ENCODE measurements around the gene ERC2. TPM values are rescaled to one million over a fixed set of nuclear protein-coding genes. Genes with fewer than 3 reads are reported as not detected.

ERC2 gene
- total RNA-seq, 1 donor from 2014 or later = 0.35 TPM

DNA sequence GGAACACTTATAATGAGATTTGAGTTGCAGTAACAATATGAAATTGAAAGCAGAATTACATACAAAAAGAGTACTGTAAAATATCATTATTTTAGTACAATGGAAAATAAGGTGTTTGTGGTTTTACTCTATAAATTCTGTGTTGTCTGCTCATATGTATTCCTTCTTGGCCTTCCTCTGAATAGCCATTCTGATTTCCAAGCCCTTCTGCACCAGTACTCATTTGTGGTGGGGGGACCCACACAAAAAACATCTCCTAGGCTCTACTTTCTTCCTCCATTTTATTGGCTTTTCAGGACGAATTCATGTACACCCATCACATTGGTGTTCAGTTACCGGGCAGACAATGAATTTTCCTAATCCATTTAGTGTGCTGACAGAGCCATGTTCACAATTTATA, 338.2 kb downstream of the ERC2 start:
- no peak overlapping the region for H3K27ac Mint-ChIP-seq (ENCODE audit: unreplicated experiment)
- H3K27me3 Mint-ChIP-seq (ENCODE audit: unreplicated experiment) = no peaks in the 10 kb centered on the region
- H3K36me3 Mint-ChIP-seq (ENCODE audit: unreplicated experiment) = peaks cover 5% of the 10 kb centered on the region
- no peaks in the 10 kb centered on the region for H3K9me3 Mint-ChIP-seq (ENCODE audit: unreplicated experiment)
- H3K4me3 Mint-ChIP-seq (ENCODE audit: unreplicated experiment) = no peak overlapping the region
- peaks cover 66% of the 10 kb centered on the region for H3K4me1 Mint-ChIP-seq (ENCODE audit: unreplicated experiment)
- DNase-seq (ENCODE audit: extremely low spot score, unreplicated experiment) = no peak
- TF ChIP-seq, protein P1, sequence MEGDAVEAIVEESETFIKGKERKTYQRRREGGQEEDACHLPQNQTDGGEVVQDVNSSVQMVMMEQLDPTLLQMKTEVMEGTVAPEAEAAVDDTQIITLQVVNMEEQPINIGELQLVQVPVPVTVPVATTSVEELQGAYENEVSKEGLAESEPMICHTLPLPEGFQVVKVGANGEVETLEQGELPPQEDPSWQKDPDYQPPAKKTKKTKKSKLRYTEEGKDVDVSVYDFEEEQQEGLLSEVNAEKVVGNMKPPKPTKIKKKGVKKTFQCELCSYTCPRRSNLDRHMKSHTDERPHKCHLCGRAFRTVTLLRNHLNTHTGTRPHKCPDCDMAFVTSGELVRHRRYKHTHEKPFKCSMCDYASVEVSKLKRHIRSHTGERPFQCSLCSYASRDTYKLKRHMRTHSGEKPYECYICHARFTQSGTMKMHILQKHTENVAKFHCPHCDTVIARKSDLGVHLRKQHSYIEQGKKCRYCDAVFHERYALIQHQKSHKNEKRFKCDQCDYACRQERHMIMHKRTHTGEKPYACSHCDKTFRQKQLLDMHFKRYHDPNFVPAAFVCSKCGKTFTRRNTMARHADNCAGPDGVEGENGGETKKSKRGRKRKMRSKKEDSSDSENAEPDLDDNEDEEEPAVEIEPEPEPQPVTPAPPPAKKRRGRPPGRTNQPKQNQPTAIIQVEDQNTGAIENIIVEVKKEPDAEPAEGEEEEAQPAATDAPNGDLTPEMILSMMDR (IDR thresholded peaks at IDR 0.05) = no peak

DNA sequence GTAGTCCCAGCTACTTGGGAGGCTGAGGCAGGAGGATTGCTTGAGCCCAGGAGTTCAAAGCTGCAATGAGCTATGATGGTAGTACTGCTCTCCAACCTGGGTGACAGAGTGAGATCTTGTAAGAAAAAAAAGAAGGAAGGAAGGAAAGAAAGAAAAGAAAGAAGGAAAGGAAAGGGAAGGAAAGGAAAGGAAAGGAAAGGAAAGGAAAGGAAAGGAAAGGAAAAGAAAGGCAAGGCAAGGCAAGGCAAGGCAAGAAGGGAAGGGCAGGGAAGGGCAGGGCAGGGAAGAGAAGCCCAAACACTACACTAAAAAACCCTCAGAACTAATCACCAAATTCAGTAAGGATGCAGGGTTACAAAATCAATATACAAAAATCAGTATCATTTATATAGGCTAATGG, 341.6 kb downstream of the ERC2 start:
- H3K9me3 Mint-ChIP-seq (ENCODE audit: unreplicated experiment) = no peaks in the 10 kb centered on the region
- H3K4me1 Mint-ChIP-seq (ENCODE audit: unreplicated experiment) = peaks cover 59% of the 10 kb centered on the region
- no peak for DNase-seq (ENCODE audit: extremely low spot score, unreplicated experiment)
- peak overlapping the region; percentile 32 for H3K27ac Mint-ChIP-seq (ENCODE audit: unreplicated experiment)
- TF ChIP-seq, protein P1 (IDR thresholded peaks at IDR 0.05) = no peak
- H3K27me3 Mint-ChIP-seq (ENCODE audit: unreplicated experiment) = no peaks in the 10 kb centered on the region
- no peak overlapping the region for H3K4me3 Mint-ChIP-seq (ENCODE audit: unreplicated experiment)
- H3K36me3 Mint-ChIP-seq (ENCODE audit: unreplicated experiment) = peaks cover 5% of the 10 kb centered on the region

DNA sequence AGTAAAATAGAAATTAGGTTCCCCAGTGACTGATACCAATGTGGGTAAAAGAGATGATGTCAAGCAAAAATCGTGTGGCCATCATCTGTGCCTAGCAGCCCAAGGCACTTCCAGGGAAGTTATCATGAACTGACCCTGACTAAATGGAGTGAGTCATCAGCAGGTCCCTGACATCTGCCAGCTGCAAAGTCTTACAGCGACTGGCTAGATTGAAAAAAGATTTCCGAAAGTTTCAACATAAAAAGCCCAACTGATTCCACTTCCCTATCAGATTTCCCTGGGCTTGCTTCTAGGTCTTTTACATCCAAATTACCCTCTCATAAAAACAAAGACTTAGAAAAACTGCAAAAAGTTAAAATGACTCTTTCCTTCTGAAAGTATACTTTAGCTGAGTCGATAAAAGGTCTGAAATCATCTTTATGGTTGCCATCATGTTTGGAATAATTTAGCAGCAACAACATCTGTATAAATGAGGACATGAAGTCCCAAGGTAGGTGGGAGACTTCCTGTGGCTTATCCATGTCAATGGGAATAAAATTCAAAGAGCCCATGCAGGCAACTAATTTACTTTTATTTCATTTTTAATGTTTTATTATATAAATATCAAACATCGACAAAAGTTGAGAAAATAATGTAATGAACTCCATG, 342.8 kb downstream of the ERC2 start:
- H3K4me3 Mint-ChIP-seq (ENCODE audit: unreplicated experiment) = peak overlapping the region; percentile 36
- peaks cover 5% of the 10 kb centered on the region for H3K36me3 Mint-ChIP-seq (ENCODE audit: unreplicated experiment)
- no peak for DNase-seq (ENCODE audit: extremely low spot score, unreplicated experiment)
- H3K27me3 Mint-ChIP-seq (ENCODE audit: unreplicated experiment) = no peaks in the 10 kb centered on the region
- H3K4me1 Mint-ChIP-seq (ENCODE audit: unreplicated experiment) = peaks cover 54% of the 10 kb centered on the region
- H3K27ac Mint-ChIP-seq (ENCODE audit: unreplicated experiment) = peak overlapping the region; percentile 87
- H3K9me3 Mint-ChIP-seq (ENCODE audit: unreplicated experiment) = no peaks in the 10 kb centered on the region
- TF ChIP-seq, protein P1 (IDR thresholded peaks at IDR 0.05) = no peak

DNA sequence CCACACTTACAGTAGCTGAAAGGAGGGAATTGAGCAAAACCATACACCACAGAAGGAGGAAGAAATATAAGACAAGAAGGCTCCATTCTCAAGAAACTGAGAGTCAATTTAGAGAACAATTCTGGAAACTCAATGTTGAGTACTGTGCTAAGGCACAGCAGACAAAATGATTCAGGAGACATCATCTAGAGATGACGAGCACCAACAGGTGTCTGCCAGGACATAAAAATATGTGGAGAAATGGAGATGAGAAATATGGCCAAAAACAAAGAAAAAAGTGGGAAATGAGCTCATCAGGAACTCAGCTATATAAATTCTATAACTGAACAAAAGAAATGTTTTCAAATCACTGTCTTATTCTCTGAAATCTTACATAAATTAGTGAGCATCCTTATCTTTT, 343.7 kb downstream of the ERC2 start:
- Mint-ChIP-seq H3K9me3 (ENCODE audit: unreplicated experiment) (no peaks in the 10 kb centered on the region), H3K4me1 (ENCODE audit: unreplicated experiment) (peaks cover 56% of the 10 kb centered on the region), H3K36me3 (ENCODE audit: unreplicated experiment) (peaks cover 5% of the 10 kb centered on the region), H3K4me3 (ENCODE audit: unreplicated experiment) (no peak overlapping the region), H3K27ac (ENCODE audit: unreplicated experiment) (peak overlapping the region; percentile 87), H3K27me3 (ENCODE audit: unreplicated experiment) (no peaks in the 10 kb centered on the region)
- TF ChIP-seq, protein P1 (IDR thresholded peaks at IDR 0.05) = no peak
- no peak for DNase-seq (ENCODE audit: extremely low spot score, unreplicated experiment)

DNA sequence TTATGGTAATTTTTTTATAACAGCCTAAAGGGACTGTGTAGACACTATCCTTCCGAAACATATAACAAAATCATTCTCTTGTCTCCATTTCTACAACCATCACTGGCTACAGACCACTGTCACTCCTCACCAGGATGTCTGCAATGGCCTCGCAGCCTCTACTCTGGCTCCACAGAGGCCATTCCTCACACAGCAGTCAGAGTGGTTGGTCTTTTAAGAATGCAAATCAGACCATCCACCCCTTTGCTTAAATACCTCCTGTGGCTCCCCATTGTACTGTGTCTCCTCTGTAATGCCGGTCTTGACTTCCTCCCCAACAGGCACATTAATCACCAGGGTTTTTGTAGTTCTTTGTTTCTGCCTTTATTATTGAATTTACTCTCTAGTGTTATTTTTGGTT, 344.8 kb downstream of the ERC2 start:
- DNase-seq (ENCODE audit: extremely low spot score, unreplicated experiment) = no peak
- Mint-ChIP-seq H3K9me3 (ENCODE audit: unreplicated experiment) (no peaks in the 10 kb centered on the region), H3K4me3 (ENCODE audit: unreplicated experiment) (no peak overlapping the region), H3K27me3 (ENCODE audit: unreplicated experiment) (no peaks in the 10 kb centered on the region), H3K27ac (ENCODE audit: unreplicated experiment) (no peak overlapping the region), H3K36me3 (ENCODE audit: unreplicated experiment) (peaks cover 2% of the 10 kb centered on the region), H3K4me1 (ENCODE audit: unreplicated experiment) (peaks cover 52% of the 10 kb centered on the region)
- TF ChIP-seq, protein P1 (IDR thresholded peaks at IDR 0.05) = no peak
